ENCODE data around the gene MYL7. TPM values are rescaled to one million over a fixed set of nuclear protein-coding genes. Genes with fewer than 3 reads are reported as not detected.
"Not testable (repeated sequence)": the region's sequence is repeated elsewhere in the genome, so short reads cannot be mapped to it uniquely, and the experiment has no call there.

Gene MYL7
- total and polyA plus RNA-seq, 9 of the 15 experiments (the other 6 are each of a cell fraction or from before 2014, with no cell fraction given): not detected

- DNase-seq (ENCODE audit: extremely low read depth in 1 of 4, low spot score in 3 of 4): no peak
- Histone ChIP-seq H3K36me3 (ENCODE audit: control insufficient read depth, insufficient read depth, low read length) (no peaks in the 10 kb centered on the region), H3K27me3 (ENCODE audit: control insufficient read depth in 2 of 2, insufficient read depth in 2 of 2, low read length in 2 of 2) (peaks cover 25 to 29% of the 10 kb centered on the region in 2 experiments; a peak in 4 of 5 replicates), H2AFZ (ENCODE audit: low read depth, low read length) (no peak overlapping the region), H3K79me2 (ENCODE audit: control insufficient read depth, insufficient read depth, low read length) (no peaks in the 10 kb centered on the region), H3K4me1 (replicated peaks in 1 of 2; ENCODE audit: control insufficient read depth in 2 of 2, insufficient read depth in 2 of 2, low read length in 2 of 2) (no peaks in the 10 kb centered on the region), H3K4me2 (ENCODE audit: insufficient read depth, low read length) (no peak overlapping the region), H3K9me3 (replicated peaks; ENCODE audit: control insufficient read depth, insufficient read depth, low read depth, low read length) (no peaks in the 10 kb centered on the region), H3K4me3 (no peak overlapping the region), H3K27ac (ENCODE audit: extremely low read depth, low read depth, low read length) (no peak overlapping the region), H3K9ac (ENCODE audit: insufficient read depth in 1 of 2, low read depth in 2 of 2, low read length in 2 of 2) (no peak overlapping the region), H3K9me1 (ENCODE audit: control insufficient read depth, insufficient read depth, low read length) (no peaks in the 10 kb centered on the region), H4K20me1 (replicated peaks; ENCODE audit: control insufficient read depth, insufficient read depth, low read length) (no peaks in the 10 kb centered on the region)
- TF ChIP-seq ZNF384 (IDR thresholded peaks at IDR 0.05; ENCODE audit: low read depth, low read length) (no peak), ZNF239 (CRISPR knock-in tag; IDR thresholded peaks at IDR 0.05) (no peak), GABPB2 (CRISPR knock-in tag; conservative IDR thresholded peaks at IDR 0.05) (no peak), TAF1 (IDR thresholded peaks at IDR 0.05; ENCODE audit: control insufficient read depth, extremely low read depth, insufficient read depth, low read length, severe bottlenecking) (no peak), DIDO1 (tag; IDR thresholded peaks at IDR 0.05; ENCODE audit: low read depth) (no peak), ATF6 (CRISPR knock-in tag; IDR thresholded peaks at IDR 0.05) (no peak), POLR2AphosphoS5 (IDR thresholded peaks at IDR 0.05; ENCODE audit: control insufficient read depth, insufficient read depth, low read depth, low read length) (no peak)
- intact Hi-C loops (cut with micrococcal nuclease): no loop called here
- BruUV-seq (replicated peaks): no TSS peak
- ChIA-PET CTCF (ENCODE audit: low intra/inter-chr PET ratio) (no interaction called here), POLR2A (interaction anchor here (0.6 to 1.2 kb wide), 4 partner anchors 14 to 60 kb away, joined by 3 read pairs; no protein-coding TSS in a partner anchor)
- in situ Hi-C loops (cut with MboI): no loop called here
- FAIRE-seq: no peak
- ATAC-seq: no peak
Observed at GRCh38 chr7:44172352-44172751, 31.2 kb upstream of the MYL7 start.

GRCh38 chr7:44171901-44172300 lies 30.8 kb upstream of the MYL7 start:
- H4K20me1 ChIP-seq (replicated peaks; ENCODE audit: control insufficient read depth, insufficient read depth, low read length); FAIRE-seq; H3K9me3 ChIP-seq (replicated peaks; ENCODE audit: control insufficient read depth, insufficient read depth, low read depth, low read length); H3K4me1 ChIP-seq (replicated peaks in 1 of 2; ENCODE audit: control insufficient read depth in 2 of 2, insufficient read depth in 2 of 2, low read length in 2 of 2); H3K9me1 ChIP-seq (ENCODE audit: control insufficient read depth, insufficient read depth, low read length); ATAC-seq; intact Hi-C loops (cut with micrococcal nuclease); H2AFZ ChIP-seq (ENCODE audit: low read depth, low read length); DNase-seq (ENCODE audit: extremely low read depth in 1 of 4, low spot score in 3 of 4); H3K27ac ChIP-seq (ENCODE audit: extremely low read depth, low read depth, low read length); BruUV-seq (replicated peaks); in situ Hi-C loops (cut with MboI); H3K79me2 ChIP-seq (ENCODE audit: control insufficient read depth, insufficient read depth, low read length); CTCF ChIA-PET (ENCODE audit: low intra/inter-chr PET ratio); H3K4me2 ChIP-seq (ENCODE audit: insufficient read depth, low read length); H3K36me3 ChIP-seq (ENCODE audit: control insufficient read depth, insufficient read depth, low read length); H3K4me3 ChIP-seq; H3K9ac ChIP-seq (ENCODE audit: insufficient read depth in 1 of 2, low read depth in 2 of 2, low read length in 2 of 2): not testable (repeated sequence)
- POLR2A ChIA-PET: interaction anchor here (0.6 to 1.2 kb wide), 4 partner anchors 13 to 59 kb away, joined by 3 read pairs; no protein-coding TSS in a partner anchor
- 21% methylated on average over 9 of the region's 9 CpGs for WGBS (ENCODE audit: insufficient coverage, low coverage, missing lambda C conversion rate)
- peaks cover 22 to 29% of the 10 kb centered on the region in 2 experiments; a peak in 4 of 5 replicates for H3K27me3 ChIP-seq (ENCODE audit: control insufficient read depth in 2 of 2, insufficient read depth in 2 of 2, low read length in 2 of 2)
